Glomerular visceral epithelial cell (primary cell): ENCODE results near the gene ANKH.
"Not testable (repeated sequence)": the region's sequence is repeated elsewhere in the genome, so short reads cannot be mapped to it uniquely, and the experiment has no call there.

ENCODE experiments used
- DNase-seq: peaks from one replicate; pipeline ENCODE4 v3.0.0-alpha.2; 2016; ENCODE audit errors: extremely low spot score

The ANKH gene

GRCh38 chr5:14854799-14855198 lies 16.8 kb downstream of the ANKH start:
- DNase-seq: no peak

- DNase-seq: no peak
Observed at GRCh38 chr5:14853685-14854084, 17.9 kb downstream of the ANKH start.

GRCh38 chr5:14852779-14853178 lies 18.8 kb downstream of the ANKH start:
- no peak for DNase-seq

- DNase-seq: no peak
Observed at GRCh38 chr5:14851999-14852526, 19.5 kb downstream of the ANKH start.

- no peak for DNase-seq
Observed at GRCh38 chr5:14851597-14851996, 20.0 kb downstream of the ANKH start.

GRCh38 chr5:14851050-14851419 lies 20.5 kb downstream of the ANKH start:
- no peak for DNase-seq

- no peak for DNase-seq
Observed at GRCh38 chr5:14850419-14851049, 21.0 kb downstream of the ANKH start.

GRCh38 chr5:14849516-14850294 lies 21.9 kb downstream of the ANKH start:
- no peak for DNase-seq

- DNase-seq: not testable (repeated sequence)
Observed at GRCh38 chr5:14848942-14849341, 22.6 kb downstream of the ANKH start.

- DNase-seq: no peak
Observed at GRCh38 chr5:14848385-14848784, 23.2 kb downstream of the ANKH start.

- no peak for DNase-seq
Observed at GRCh38 chr5:14847471-14847870, 24.1 kb downstream of the ANKH start.

- no peak for DNase-seq
Observed at GRCh38 chr5:14842117-14842516, 29.5 kb downstream of the ANKH start.

- no peak for DNase-seq
Observed at GRCh38 chr5:14840624-14841023, 31.0 kb downstream of the ANKH start.

- DNase-seq: no peak
Observed at GRCh38 chr5:14838396-14839319, 32.9 kb downstream of the ANKH start.

GRCh38 chr5:14837423-14838122 lies 34.0 kb downstream of the ANKH start:
- not testable (repeated sequence) for DNase-seq

GRCh38 chr5:14834584-14835550 lies 36.7 kb downstream of the ANKH start:
- DNase-seq: no peak

- no peak for DNase-seq
Observed at GRCh38 chr5:14834062-14834461, 37.5 kb downstream of the ANKH start.

GRCh38 chr5:14831006-14831338 lies 40.6 kb downstream of the ANKH start:
- no peak for DNase-seq

GRCh38 chr5:14830210-14831005 lies 41.2 kb downstream of the ANKH start:
- no peak for DNase-seq

- no peak for DNase-seq
Observed at GRCh38 chr5:14829396-14829795, 42.2 kb downstream of the ANKH start.
